Tibial artery (tissue), 4 donors: Measurements from ENCODE around the gene CDC45.
A peak's percentile ranks its signal among the peaks of the same experiment; 100 is the strongest.

Experiments used
- DNase-seq, 2 donors: peaks; one replicate each; pipeline ENCODE4 v3.0.0-alpha.2; 2019
- H3K27ac ChIP-seq, 2 donors: fragments of 200-600 bp; sonication (generic) in 1 of 2; 1 replicate in 1 of 2; 2 replicates in 1 of 2; pipeline ENCODE4 v1.5.1; 2018 to 2019; ENCODE audit warnings: mild to moderate bottlenecking in 1 of 2
- H3K27me3 ChIP-seq, 2 donors: fragments of 200-600 bp; sonication (generic) in 1 of 2; one replicate each; pipeline versions ENCODE4 v1.5.1 to v1.6.0; 2016 to 2019
- H3K36me3 ChIP-seq, 3 donors: fragments of 200-600 bp; sonication (generic) in 2 of 3; one replicate each; pipeline ENCODE4 v1.5.1; 2016 to 2019; ENCODE audit warnings: mild to moderate bottlenecking in 2 of 3
- H3K4me1 ChIP-seq, 4 donors: fragments of 200-600 bp; sonication (generic) in 2 of 4; 1 replicate in 3 of 4; 2 replicates in 1 of 4; pipeline ENCODE4 v1.5.1; 2016 to 2019
- H3K4me3 ChIP-seq, 2 donors: fragments of 200-600 bp; sonication (generic) in 1 of 2; 1 replicate in 1 of 2; 2 replicates in 1 of 2; pipeline ENCODE4 v1.5.1; 2018 to 2019; ENCODE audit warnings: mild to moderate bottlenecking in 2 of 2
- H3K9me3 ChIP-seq, 3 donors: fragments of 200-600 bp; sonication (generic) in 1 of 3; one replicate each; pipeline ENCODE4 v1.5.1; 2016 to 2019
- intact Hi-C: fragments of 100-400 bp; cut with DNase I; formaldehyde crosslinking; loops from one replicate; pipeline ENCODE4 v1.15.0; 2023; ENCODE audit warnings: low total_unique reads
- TF ChIP-seq, protein P1 (sequence below), 2 experiments: fragments of 200-600 bp in 1 of 2; fragments of 450-650 bp in 1 of 2; IDR thresholded peaks; one replicate each; pipeline ENCODE4 v1.5.1; 2017 to 2019; ENCODE audit warnings: antibody characterized with exemption in 2 of 2, mild to moderate bottlenecking in 1 of 2, moderate library complexity in 1 of 2

Gene CDC45, protein sequence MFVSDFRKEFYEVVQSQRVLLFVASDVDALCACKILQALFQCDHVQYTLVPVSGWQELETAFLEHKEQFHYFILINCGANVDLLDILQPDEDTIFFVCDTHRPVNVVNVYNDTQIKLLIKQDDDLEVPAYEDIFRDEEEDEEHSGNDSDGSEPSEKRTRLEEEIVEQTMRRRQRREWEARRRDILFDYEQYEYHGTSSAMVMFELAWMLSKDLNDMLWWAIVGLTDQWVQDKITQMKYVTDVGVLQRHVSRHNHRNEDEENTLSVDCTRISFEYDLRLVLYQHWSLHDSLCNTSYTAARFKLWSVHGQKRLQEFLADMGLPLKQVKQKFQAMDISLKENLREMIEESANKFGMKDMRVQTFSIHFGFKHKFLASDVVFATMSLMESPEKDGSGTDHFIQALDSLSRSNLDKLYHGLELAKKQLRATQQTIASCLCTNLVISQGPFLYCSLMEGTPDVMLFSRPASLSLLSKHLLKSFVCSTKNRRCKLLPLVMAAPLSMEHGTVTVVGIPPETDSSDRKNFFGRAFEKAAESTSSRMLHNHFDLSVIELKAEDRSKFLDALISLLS

DNA sequence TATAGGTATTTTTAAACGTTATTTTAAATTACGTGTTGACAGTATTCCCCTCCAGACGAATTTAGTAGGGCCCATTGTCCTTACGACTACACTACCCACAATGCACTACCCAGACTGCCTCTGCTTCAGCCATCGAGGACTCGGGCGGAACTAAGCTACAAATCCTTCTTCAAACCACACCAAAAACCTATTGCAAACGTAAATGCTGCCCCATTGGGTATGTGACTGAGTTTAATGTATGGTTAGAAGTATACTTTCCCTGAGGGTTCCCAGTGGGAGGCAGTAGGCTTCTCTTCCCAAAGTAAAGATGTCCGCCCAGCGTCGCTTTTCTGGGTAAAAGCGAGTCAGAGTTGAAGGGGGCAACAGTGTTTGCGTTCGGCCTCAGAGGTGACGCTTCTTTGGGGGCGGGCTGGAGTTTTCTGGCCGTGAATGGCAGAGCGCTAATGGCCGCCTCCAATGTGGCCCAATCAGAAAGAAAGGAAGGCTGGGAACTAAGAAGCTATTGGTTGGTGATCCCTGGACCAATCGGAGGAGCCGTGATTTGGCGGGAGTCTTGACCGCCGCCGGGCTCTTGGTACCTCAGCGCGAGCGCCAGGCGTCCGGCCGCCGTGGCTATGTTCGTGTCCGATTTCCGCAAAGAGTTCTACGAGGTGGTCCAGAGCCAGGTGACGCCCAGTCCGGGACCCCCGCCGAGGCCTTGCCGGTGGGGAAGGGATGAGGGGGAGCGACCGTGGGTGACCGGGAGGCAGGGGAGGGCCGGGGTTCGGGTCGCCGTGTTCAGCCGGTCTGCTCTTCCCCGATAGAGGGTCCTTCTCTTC, at the start of gene CDC45:
TSS of gene CDC45 (plus strand) at position 566 of the 818 bp plus-strand sequence. CDS start at position 615, 49 bp downstream.
- TF ChIP-seq, protein P1, sequence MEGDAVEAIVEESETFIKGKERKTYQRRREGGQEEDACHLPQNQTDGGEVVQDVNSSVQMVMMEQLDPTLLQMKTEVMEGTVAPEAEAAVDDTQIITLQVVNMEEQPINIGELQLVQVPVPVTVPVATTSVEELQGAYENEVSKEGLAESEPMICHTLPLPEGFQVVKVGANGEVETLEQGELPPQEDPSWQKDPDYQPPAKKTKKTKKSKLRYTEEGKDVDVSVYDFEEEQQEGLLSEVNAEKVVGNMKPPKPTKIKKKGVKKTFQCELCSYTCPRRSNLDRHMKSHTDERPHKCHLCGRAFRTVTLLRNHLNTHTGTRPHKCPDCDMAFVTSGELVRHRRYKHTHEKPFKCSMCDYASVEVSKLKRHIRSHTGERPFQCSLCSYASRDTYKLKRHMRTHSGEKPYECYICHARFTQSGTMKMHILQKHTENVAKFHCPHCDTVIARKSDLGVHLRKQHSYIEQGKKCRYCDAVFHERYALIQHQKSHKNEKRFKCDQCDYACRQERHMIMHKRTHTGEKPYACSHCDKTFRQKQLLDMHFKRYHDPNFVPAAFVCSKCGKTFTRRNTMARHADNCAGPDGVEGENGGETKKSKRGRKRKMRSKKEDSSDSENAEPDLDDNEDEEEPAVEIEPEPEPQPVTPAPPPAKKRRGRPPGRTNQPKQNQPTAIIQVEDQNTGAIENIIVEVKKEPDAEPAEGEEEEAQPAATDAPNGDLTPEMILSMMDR (IDR thresholded peaks at IDR 0.05) = peak in 1 of 2 experiments; percentile 16
- H3K4me3 ChIP-seq = peak within 1 kb of the TSS; percentile 86 to 87
- H3K9me3 ChIP-seq = no peaks in the 10 kb centered on the region
- intact Hi-C loops = loop anchor here (5.0 kb wide), 2 partner anchors 238 to 302 kb away; partner anchors contain the start of gene SLC25A1
- H3K27ac ChIP-seq = peak within 1 kb of the TSS; percentile 85 to 88
- H3K27me3 ChIP-seq = no peaks in the 10 kb centered on the region
- peaks cover 3 to 11% (median 6%) of the 10 kb centered on the region in 3 donors for H3K36me3 ChIP-seq
- DNase-seq = peak; percentile 97 to 98
- peaks cover 0 to 23% (median 12%) of the 10 kb centered on the region in 4 donors for H3K4me1 ChIP-seq

DNA sequence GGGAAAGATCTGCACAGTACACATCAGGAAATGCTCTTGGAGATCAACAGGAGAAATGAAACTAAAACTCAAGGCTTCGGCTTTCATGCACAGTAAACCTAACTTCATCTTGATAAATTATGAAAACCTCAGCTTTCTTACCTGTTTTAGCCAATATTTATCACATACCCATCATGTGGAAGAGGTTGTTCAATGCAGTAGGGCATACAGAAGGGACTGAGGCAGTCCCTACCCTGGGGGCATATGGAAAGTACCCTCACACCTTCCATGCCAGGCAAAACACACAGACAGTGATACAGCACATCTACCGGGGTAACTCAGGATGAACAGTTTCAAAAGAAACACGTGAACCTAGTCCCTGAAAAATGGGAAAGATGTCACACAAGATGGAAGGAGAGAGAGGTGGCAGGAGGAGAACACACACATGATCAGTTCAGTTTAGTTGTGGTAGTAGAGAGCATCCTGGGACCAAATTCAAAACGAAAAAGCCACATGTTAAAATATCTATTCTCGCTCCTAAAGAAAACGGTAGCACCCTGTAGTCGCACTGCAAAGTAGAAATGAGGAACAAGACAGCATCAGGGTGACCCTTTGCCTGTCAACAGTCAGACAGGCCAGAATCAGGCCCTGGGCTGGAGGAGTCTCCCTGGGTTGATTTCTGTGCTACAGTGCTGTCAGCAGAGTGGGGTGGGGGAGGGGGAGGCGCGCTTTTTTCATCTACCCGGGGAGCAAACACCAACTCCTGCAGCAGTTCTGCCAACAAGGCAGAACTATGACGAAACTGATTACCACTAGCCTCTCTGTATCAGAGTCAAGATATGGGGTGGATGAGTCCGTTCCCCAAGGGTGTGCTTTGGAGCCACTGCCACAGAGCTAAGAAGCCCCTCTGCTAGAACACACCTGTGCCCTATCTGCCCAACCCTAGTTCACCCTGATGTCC, 49.5 kb upstream of the CDC45 start:
- H3K4me1 ChIP-seq = peaks cover 0 to 31% (median 26%) of the 10 kb centered on the region in 4 donors
- no peaks in the 10 kb centered on the region for H3K9me3 ChIP-seq
- peak overlapping the region; percentile 74 to 90 for H3K27ac ChIP-seq
- H3K36me3 ChIP-seq = peaks cover 2 to 10% (median 4%) of the 10 kb centered on the region in 3 donors
- TF ChIP-seq, protein P1 (IDR thresholded peaks at IDR 0.05) = no peak
- peak overlapping the region; percentile 80 for H3K4me3 ChIP-seq
- DNase-seq = no peak
- no peaks in the 10 kb centered on the region for H3K27me3 ChIP-seq
- intact Hi-C loops = no loop called here

DNA sequence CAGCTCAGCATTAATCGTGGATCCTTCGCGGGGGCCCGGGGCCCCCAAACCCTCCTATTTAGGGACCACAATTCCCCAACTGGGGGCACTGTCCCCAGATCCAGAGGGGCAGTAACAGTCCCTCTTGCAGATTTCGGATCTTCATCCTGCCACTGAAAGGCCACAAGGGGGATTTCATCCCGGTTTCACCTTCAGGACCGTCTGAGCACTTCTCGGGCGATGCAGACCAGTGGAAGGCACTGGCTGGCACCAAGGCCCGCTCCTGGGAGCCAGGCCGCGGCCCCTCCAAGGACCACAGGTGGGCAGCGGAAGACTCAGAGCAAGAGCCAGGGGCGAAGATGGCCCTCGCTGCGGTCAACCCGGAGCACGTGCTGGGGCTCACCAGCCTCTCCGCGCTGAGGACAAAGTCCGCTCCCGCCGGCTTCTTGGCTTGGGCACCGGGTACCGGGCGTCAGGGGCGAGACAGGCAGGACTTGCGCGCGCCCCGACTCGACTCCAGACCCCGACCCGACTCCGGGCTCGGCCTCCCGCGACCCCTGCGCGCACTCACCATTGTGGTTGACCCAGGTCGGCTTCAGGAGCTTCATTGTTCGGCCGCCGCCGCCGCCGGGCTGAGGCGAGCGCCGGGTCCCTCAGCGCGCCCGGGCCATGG, 48.7 kb upstream of the CDC45 start:
- intact Hi-C loops = no loop called here
- TF ChIP-seq, protein P1 (IDR thresholded peaks at IDR 0.05) = no peak
- peaks cover 0 to 31% (median 26%) of the 10 kb centered on the region in 4 donors for H3K4me1 ChIP-seq
- no peaks in the 10 kb centered on the region for H3K9me3 ChIP-seq
- H3K27ac ChIP-seq = peak overlapping the region; percentile 74 to 90
- no peak for DNase-seq
- H3K27me3 ChIP-seq = no peaks in the 10 kb centered on the region
- H3K4me3 ChIP-seq = peak overlapping the region; percentile 80
- H3K36me3 ChIP-seq = peaks cover 10 to 18% (median 11%) of the 10 kb centered on the region in 3 donors

DNA sequence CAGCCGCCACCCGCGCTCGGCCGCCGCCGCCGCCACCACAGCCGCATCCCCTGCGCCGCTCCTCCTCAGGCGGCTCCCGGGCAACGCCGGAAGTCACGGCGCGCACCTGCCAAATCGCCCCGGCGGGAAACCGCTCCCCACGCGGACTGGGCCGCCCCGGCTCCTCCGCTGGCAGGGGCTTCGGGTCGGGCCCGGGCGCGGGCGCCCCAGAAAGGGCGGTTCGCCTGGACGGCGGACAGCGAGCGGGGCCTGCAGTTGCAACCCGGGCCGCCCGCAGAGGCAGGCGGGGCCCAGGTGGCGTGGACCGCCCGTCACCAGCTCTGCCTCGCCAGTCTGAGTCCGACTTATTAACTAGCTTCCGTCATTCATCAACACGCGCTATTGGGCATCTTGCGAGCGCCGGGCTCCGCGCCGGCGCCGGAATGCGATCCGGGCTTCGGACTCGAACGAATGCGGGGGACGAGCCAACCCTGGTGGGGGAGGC, 48.0 kb upstream of the CDC45 start, which contains the start of gene HIRA:
TSS of gene HIRA (minus strand) at position 85 of the 484 bp plus-strand sequence. CDS start 257 bp downstream, outside the sequence.
- TF ChIP-seq, protein P1 (IDR thresholded peaks at IDR 0.05) = no peak
- intact Hi-C loops = no loop called here
- DNase-seq = peak; percentile 57 to 87
- H3K9me3 ChIP-seq = no peaks in the 10 kb centered on the region
- H3K36me3 ChIP-seq = peaks cover 11 to 25% (median 13%) of the 10 kb centered on the region in 3 donors
- H3K4me1 ChIP-seq = peaks cover 0 to 31% (median 26%) of the 10 kb centered on the region in 4 donors
- H3K27me3 ChIP-seq = no peaks in the 10 kb centered on the region
- peak within 1 kb of the TSS; percentile 90 to 93 for H3K27ac ChIP-seq
- peak within 1 kb of the TSS; percentile 80 for H3K4me3 ChIP-seq
